Right renal cortex interstitium (tissue), 3 donors: ENCODE results near the gene PON2. TPM values are rescaled to one million over a fixed set of nuclear protein-coding genes. Genes with fewer than 3 reads are reported as not detected.

ENCODE experiments used
- polyA plus RNA-seq, 3 donors: library from polyadenylated mRNA; unstranded; fragments of 120-200 nt; gene quantifications; one replicate each; pipeline ENCODE4 v1.2.1, GENCODE V29; 2013; ENCODE audit not compliant: insufficient read length in 3 of 3

PON2 gene
- polyA plus RNA-seq, 3 donors: 154 to 181 (median 172) TPM

Other genes starting within 250 kb of the PON2 start
- 1 to 10 TPM in 1 of 3 donors, under 1 TPM in 2; 0.55 to 1.2 (median 0.92) TPM for gene PON1, start 110.5 kb downstream of the PON2 start, polyA plus RNA-seq
- 1 to 10 TPM; 1.5 to 1.8 (median 1.8) TPM for gene PON3, start 38.7 kb downstream of the PON2 start, polyA plus RNA-seq
- under 1 TPM; 0.06 to 0.24 (median 0.15) TPM for gene ASB4, start 50.9 kb upstream of the PON2 start, polyA plus RNA-seq
- gene PDK4, start 161.5 kb upstream of the PON2 start, polyA plus RNA-seq: 10 to 100 TPM; 15.8 to 21.0 (median 17.0) TPM